Measurements from ENCODE around the gene CNOT2.

DNA sequence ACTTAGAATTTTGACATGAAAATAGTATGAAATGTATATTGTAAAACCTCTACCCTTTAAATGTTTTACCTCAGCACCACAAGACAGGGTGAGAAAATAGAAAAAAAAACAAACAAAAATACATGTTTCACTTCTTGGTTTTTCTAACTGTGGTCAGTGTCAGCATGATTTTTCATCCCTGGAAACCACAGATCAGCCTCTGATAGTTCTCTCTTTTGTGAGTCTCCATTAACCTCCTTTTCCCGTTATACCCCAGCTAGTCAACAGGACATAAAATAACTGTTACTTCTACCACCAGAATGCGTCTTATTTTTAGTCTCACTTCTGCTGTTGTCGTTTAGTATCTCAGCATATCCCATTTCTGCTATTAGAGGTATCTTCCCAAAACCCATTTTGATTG is 74.5 kb downstream of the CNOT2 start:
- no peak for TF ChIP-seq USF2 (CRISPR knock-in tag; IDR thresholded peaks at IDR 0.05)
- TF ChIP-seq MYBL2 (CRISPR knock-in tag; IDR thresholded peaks at IDR 0.05): no peak
- no peak for TF ChIP-seq CTCF (IDR thresholded peaks at IDR 0.05)
- TF ChIP-seq AR (CRISPR knock-in tag; IDR thresholded peaks at IDR 0.05): no peak
